ENCODE measurements around the gene CASZ1. TPM values are rescaled to one million over a fixed set of nuclear protein-coding genes. Genes with fewer than 3 reads are reported as not detected.

The CASZ1 gene
- polyA plus RNA-seq, 2 of the 4 experiments (the other 2 are of a cell fraction), result 0.52 to 1.2 TPM

DNA sequence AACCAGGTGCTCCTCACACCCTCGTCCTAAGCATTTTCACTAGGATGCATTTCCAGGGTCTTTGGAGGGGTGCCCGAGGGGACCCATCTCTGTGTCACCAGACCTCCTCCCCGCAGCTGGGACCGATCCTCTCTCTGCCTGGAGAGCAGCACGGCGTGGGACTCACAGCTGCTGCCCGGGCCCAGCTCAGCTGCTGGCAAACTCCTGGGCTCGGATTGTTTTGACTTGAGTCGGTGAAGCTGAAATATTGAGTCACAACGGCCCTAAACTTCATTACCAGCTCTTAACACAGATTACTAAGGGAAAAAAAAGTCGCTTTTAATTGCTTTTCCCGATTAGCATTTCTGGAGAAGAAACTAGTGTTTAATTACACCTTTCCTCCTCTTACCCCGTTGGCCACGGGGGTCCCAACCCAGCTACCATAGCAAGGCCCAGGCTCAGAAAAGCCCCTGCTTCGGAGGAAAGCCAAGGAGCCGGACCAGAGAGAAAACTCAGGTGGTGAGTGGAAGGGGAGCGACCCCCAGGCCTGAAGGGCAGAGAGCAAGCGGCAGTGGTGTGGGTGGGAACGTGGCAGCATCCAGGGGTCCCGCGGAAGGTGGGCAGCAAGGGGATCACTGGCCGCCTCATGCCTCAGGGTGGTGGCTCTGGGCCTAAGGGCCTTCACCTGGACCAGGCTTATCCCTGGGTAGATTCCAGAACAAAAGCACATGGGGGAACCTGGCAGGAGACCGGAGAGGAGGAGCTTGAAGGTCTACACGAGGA lies 41.7 kb downstream of the CASZ1 start:
- 67% methylated on average over 23 of the region's 24 CpGs for WGBS (ENCODE audit: missing lambda C conversion rate)
- ChIA-PET POLR2A (no interaction called here), CTCF (interaction anchor here (1.2 kb wide), 1 partner anchor 247 kb away, joined by 3 read pairs; no protein-coding TSS in a partner anchor)
- H3K9me3 ChIP-seq, result no peaks in the 10 kb centered on the region
- no peak for ATAC-seq
- FAIRE-seq, result no peak
- H3K4me2 ChIP-seq, result no peak overlapping the region
- no peaks in the 10 kb centered on the region for H3K4me1 ChIP-seq
- TF ChIP-seq, protein P1, sequence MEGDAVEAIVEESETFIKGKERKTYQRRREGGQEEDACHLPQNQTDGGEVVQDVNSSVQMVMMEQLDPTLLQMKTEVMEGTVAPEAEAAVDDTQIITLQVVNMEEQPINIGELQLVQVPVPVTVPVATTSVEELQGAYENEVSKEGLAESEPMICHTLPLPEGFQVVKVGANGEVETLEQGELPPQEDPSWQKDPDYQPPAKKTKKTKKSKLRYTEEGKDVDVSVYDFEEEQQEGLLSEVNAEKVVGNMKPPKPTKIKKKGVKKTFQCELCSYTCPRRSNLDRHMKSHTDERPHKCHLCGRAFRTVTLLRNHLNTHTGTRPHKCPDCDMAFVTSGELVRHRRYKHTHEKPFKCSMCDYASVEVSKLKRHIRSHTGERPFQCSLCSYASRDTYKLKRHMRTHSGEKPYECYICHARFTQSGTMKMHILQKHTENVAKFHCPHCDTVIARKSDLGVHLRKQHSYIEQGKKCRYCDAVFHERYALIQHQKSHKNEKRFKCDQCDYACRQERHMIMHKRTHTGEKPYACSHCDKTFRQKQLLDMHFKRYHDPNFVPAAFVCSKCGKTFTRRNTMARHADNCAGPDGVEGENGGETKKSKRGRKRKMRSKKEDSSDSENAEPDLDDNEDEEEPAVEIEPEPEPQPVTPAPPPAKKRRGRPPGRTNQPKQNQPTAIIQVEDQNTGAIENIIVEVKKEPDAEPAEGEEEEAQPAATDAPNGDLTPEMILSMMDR (IDR thresholded peaks at IDR 0.05), result no peak
- TF ChIP-seq, protein P2, sequence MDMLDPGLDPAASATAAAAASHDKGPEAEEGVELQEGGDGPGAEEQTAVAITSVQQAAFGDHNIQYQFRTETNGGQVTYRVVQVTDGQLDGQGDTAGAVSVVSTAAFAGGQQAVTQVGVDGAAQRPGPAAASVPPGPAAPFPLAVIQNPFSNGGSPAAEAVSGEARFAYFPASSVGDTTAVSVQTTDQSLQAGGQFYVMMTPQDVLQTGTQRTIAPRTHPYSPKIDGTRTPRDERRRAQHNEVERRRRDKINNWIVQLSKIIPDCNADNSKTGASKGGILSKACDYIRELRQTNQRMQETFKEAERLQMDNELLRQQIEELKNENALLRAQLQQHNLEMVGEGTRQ (IDR thresholded peaks at IDR 0.05), result no peak
- TF ChIP-seq EP300 (IDR thresholded peaks at IDR 0.05) (no peak), ZC3H11A (IDR thresholded peaks at IDR 0.05) (no peak), RARB (CRISPR knock-in tag; IDR thresholded peaks at IDR 0.05) (no peak), FOXS1 (CRISPR knock-in tag; IDR thresholded peaks at IDR 0.05) (no peak), TFCP2L1 (CRISPR knock-in tag; IDR thresholded peaks at IDR 0.05) (no peak), RNF2 (IDR thresholded peaks at IDR 0.05; ENCODE audit: borderline replicate concordance, low read depth) (no peak), SREBF2 (IDR thresholded peaks at IDR 0.05) (no peak), MAFK (IDR thresholded peaks at IDR 0.05; ENCODE audit: partially characterized antibody) (no peak)
- no peak overlapping the region for H3K27ac ChIP-seq
- no peak for DNase-seq (ENCODE audit: low read depth in 1 of 2, low spot score in 1 of 2)
- no peak overlapping the region for H3K4me3 ChIP-seq

DNA sequence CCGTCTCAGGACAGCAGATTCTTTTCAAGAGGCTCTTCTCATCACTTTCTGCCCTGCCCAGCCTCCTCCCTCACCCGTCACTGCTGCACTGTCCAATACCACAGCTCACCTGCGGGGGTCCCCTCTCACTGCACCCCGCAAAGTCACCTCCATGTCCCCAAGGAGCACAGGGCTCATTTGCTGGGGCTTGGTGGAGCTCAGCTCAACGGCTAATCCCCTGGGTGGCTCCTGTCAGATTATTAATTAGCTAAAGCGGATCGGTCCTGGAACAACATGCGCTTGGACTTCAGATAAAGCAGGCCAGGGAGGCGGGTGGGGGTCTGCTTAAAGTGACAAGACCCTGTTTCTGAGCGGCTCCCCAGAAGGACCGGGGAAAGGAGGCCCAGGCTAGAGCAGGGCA lies 43.1 kb downstream of the CASZ1 start:
- H3K27ac ChIP-seq, result no peak overlapping the region
- DNase-seq (ENCODE audit: low read depth in 1 of 2, low spot score in 1 of 2), result no peak
- no peak overlapping the region for H3K4me3 ChIP-seq
- ATAC-seq, result no peak
- WGBS (ENCODE audit: missing lambda C conversion rate), result 73% methylated on average over 11 of the region's 11 CpGs
- no peak for TF ChIP-seq JUNB (IDR thresholded peaks at IDR 0.05)
- no peak for TF ChIP-seq MAX (IDR thresholded peaks at IDR 0.05)
- TF ChIP-seq, protein P2 (IDR thresholded peaks at IDR 0.05), result no peak
- TF ChIP-seq TFCP2L1 (CRISPR knock-in tag; IDR thresholded peaks at IDR 0.05), result no peak
- no peak for TF ChIP-seq NPAS2 (CRISPR knock-in tag; IDR thresholded peaks at IDR 0.05; ENCODE audit: borderline replicate concordance)
- TF ChIP-seq MAFK (IDR thresholded peaks at IDR 0.05; ENCODE audit: partially characterized antibody), result no peak
- no peak for TF ChIP-seq FOSB (CRISPR knock-in tag; IDR thresholded peaks at IDR 0.05)
- TF ChIP-seq, protein P3, sequence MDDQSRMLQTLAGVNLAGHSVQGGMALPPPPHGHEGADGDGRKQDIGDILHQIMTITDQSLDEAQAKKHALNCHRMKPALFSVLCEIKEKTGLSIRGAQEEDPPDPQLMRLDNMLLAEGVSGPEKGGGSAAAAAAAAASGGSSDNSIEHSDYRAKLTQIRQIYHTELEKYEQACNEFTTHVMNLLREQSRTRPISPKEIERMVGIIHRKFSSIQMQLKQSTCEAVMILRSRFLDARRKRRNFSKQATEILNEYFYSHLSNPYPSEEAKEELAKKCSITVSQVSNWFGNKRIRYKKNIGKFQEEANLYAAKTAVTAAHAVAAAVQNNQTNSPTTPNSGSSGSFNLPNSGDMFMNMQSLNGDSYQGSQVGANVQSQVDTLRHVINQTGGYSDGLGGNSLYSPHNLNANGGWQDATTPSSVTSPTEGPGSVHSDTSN (IDR thresholded peaks at IDR 0.05), result no peak
- no peak for TF ChIP-seq SMC3 (IDR thresholded peaks at IDR 0.05)
- TF ChIP-seq ZNF302 (CRISPR knock-in tag; IDR thresholded peaks at IDR 0.05), result no peak
- no peak overlapping the region for H3K4me2 ChIP-seq
- no peaks in the 10 kb centered on the region for H3K4me1 ChIP-seq
- FAIRE-seq, result no peak
- ChIA-PET POLR2A (interaction anchor here (0.6 kb wide), 1 partner anchor 230 kb away, joined by 3 read pairs; no protein-coding TSS in a partner anchor), CTCF (no interaction called here)
- H3K9me3 ChIP-seq, result no peaks in the 10 kb centered on the region

DNA sequence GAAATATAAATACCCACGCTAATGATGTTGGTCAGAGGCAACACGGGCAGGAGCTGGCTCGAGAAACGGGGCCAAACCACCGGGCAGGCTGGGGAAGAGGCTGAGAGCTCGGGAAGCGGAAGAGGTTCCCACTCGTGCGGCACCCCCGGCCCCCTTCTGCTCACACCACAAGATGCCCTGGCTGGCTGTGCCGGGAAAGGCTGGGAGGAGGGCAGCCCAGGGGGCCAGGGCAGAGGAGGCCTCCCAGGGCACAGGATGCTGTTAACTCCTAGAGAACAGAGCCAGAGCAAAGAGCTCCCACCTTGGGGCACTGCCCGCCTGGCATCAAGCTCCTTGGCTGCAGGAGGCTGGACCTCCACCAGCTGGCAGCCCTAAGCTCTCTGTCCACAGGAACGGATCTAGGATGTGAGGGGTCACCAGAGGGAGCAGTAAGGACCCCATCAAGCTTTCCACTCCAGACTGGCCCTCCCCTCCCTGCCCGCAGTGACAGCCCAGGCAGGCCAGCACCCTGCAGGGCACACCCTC lies 44.8 kb downstream of the CASZ1 start:
- FAIRE-seq (no peak), DNase-seq (ENCODE audit: low read depth in 1 of 2, low spot score in 1 of 2) (no peak), ATAC-seq (no peak)
- WGBS (ENCODE audit: missing lambda C conversion rate), result 81% methylated on average over 8 of the region's 14 CpGs
- H3K9me3 ChIP-seq, result no peaks in the 10 kb centered on the region
- H3K4me2 ChIP-seq, result no peak overlapping the region
- CTCF ChIA-PET, result interaction anchor here (1.0 to 1.2 kb wide), 2 partner anchors 10 to 116 kb away, joined by 3 read pairs; no protein-coding TSS in a partner anchor
- H3K27ac ChIP-seq, result no peak overlapping the region
- H3K4me3 ChIP-seq, result no peak overlapping the region
- H3K4me1 ChIP-seq, result no peaks in the 10 kb centered on the region
- POLR2A ChIA-PET, result no interaction called here
- TF ChIP-seq HEYL (CRISPR knock-in tag; IDR thresholded peaks at IDR 0.05) (no peak), RFX5 (IDR thresholded peaks at IDR 0.05) (no peak)
